ENCODE data around the gene FOXQ1.

Gene FOXQ1, protein sequence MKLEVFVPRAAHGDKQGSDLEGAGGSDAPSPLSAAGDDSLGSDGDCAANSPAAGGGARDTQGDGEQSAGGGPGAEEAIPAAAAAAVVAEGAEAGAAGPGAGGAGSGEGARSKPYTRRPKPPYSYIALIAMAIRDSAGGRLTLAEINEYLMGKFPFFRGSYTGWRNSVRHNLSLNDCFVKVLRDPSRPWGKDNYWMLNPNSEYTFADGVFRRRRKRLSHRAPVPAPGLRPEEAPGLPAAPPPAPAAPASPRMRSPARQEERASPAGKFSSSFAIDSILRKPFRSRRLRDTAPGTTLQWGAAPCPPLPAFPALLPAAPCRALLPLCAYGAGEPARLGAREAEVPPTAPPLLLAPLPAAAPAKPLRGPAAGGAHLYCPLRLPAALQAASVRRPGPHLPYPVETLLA

DNA sequence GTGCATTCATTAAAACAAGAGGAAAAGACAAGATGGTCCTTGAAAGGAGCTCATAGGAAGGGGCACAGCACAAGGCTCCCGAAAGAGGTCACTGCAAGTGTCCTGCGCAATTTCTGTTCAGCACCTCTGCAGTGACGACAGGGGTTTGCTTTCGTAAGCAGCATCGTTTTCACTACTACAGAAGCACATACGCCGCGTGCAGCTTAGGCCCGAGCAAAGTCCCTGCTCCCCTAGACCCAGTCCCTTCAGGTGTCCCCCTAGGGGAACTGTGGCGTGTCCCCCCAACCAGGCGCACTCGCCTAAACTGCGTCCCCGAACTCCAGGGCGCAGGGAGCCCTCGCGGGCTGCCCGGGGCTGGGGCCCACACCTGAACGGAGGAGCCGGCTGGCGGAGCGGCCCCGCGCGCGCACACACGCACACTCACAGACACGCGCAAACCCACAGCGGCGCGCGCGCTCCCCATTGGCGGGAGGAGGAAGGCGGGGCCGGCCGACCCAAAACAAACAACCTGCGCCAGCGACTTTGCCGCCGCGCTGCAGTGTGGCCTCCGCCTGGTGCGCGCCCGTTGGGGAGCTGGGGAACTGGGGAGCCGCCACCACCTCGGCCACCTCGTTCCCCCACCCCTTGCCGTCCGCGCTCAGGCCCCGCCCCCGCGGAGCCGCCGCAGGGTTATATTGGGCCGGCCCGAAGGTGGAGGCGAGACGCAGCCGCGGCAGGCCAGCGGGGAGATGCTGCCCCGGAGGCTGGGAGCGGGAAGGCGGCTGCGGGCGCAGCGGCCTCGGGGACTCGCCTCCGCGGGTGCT lies at the start of gene FOXQ1:
Gene FOXQ1 (plus strand): TSS at position 699 of the 803 bp plus-strand sequence. CDS start 607 bp downstream, outside the sequence.
- no peak for DNase-seq

DNA sequence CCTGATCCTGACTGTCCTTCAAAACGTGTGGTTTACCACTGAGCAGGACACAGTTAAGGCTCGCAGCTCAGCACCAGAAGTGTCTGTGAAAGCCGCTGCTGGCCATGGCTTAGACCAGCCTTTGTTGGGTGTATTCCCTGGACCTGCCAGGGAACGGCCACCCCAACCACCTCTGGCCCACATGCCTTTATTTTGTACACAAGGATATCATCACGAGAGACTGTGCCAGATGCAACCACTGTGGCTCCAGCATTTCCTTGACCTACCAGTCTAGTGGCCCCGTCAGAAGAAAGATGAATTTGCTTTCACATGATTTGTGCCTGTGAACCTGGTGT lies 49.2 kb upstream of the FOXQ1 start:
- DNase-seq, result no peak

DNA sequence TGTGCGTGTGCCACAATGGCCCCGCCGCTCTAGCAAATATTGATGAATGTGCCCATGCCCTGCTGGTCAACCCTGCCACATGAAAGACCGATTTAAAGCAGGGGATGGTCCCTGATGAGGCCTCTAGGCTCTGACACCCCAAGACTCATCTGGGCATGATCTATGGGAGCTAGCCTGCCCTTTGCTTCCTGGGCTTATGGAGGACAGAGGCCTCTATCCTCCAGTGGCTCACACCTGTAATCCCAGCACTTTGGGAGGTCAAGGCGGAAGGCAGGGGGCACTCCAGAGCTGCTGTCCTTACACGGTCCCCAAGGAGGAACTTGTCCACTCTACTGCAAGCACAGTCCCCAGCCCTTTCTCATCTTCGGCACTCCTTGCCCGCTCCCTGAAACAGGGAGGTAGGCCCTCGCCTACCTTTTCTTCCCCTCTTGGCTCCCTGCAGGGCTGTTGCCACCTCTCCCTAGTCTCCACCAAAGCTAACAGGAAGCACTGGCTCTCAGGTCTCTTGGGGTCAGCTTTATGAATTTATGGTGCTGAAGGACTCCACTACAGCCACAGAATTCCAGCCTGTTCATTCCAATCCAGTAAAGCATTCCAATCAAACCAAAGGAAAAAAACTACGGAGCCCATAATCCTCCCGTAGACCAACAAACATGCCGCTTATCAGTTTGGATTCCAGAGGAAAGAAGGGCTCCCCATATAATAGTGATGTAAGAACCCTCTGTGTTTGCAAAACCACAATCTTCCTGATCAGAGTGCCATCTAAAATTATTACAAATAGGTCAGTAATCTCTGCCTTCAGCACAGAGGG lies 48.7 kb upstream of the FOXQ1 start:
- DNase-seq, result no peak

DNA sequence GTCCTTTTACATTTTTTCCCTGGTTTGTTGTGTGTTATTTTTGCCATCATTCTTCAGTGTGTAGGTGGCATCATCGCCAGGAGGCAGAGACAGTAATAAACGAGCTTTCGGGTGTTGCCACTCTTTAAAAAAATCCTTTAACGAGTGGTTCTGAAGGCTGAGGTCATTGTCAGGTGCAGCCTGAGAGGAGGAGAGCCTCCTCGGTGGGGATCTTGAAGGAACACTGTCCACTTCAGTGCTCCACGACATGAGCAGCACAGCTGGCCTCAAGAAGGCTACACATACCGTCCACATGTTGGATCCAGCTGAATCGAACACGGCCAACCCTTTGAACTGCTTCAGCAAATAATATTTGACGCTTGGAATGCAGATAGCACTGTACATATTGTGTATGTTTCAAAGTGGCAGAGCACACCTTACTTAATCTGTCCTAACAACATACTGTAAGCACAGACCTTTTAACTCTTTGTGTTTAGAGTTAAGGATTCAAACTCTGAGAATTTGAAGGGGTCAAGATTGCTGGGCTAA lies 48.0 kb upstream of the FOXQ1 start:
- no peak for DNase-seq

DNA sequence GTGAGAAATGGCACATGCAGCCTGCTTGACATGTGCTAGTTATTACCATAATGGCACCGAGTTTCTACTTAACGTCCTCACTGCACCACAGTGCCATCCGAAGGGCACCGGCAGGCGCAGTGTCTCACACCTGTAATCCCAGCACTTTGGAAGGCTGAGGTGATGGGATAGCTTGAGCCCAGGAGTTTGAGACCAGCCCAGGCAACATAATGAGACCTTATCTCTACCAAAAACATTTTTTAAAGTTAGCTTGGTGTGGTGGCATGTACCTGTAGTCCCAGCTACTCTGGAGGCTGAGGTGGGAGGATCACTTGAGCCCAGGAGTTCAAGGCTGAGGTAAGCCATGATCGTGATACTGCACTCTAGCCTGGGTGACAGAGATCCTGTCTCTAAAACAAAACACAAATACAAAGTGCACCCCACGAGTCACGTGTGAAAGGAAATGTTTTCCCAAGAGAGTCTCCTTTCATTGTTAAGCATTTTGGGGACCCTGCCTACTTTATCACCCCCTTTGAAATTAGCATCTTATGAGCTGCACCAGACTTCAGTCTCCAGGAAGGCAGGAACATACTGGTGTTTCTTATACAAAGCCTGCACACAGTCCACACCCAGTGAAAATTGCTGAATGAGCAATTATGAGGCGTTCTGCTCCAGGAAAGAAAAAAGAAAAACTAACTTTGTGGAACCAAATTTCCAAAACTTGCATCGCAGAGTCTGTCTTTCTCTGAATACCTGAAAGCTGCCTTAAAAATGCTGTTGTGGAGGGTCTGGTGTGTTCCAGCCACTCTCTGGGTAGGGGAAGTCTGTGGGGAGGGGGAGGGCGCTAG lies 47.1 kb upstream of the FOXQ1 start:
- no peak for DNase-seq

DNA sequence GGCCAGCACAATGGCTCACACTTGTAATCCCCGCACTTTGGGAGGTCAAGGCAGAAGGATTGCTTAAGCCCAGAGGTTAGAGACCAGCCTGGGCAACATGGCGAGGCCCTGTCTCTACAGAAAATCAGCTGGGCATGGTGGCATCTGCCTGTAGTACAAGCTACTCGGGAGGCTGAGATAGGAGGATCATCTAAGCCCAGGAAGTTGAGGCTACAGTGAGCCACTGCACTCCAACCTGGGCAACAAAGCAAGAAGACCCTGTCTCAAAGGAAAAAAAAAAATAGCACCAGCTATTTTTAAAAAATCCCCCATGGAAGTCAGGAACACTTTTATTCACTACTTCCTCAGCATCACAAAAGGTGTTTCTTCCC lies 45.2 kb upstream of the FOXQ1 start:
- no peak for DNase-seq

DNA sequence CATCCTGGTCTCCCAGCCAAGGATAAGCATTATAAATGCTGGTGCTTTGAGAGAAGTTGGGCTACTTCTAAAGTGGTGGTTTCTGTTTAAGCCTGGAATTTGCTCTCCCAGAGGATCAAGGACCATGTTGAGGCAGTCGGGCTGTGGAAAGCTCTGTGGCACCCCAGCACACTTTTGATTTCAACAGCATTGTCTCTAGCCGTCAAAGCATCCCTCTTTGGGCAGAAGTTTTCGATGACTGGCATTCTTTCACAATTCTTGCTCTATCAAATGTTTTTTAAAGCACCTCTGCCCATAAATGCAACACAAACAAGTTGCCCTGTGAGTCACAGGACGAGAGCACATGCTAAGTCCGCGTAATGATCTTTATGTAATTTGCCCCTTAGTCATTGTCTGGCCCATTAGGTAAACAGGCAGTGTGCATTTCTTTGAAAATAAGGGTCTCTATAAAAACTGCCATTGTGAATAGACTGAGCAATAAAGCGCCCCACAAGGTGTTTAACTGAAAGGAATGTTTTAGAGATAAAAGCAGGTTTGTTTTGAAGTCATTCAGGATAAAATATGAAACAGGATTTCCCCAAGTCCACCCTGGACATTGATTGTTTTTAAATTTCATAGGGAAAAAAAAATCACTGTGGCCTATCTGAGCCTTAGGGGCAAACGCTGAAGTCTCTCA lies 44.7 kb upstream of the FOXQ1 start:
- DNase-seq, result no peak

DNA sequence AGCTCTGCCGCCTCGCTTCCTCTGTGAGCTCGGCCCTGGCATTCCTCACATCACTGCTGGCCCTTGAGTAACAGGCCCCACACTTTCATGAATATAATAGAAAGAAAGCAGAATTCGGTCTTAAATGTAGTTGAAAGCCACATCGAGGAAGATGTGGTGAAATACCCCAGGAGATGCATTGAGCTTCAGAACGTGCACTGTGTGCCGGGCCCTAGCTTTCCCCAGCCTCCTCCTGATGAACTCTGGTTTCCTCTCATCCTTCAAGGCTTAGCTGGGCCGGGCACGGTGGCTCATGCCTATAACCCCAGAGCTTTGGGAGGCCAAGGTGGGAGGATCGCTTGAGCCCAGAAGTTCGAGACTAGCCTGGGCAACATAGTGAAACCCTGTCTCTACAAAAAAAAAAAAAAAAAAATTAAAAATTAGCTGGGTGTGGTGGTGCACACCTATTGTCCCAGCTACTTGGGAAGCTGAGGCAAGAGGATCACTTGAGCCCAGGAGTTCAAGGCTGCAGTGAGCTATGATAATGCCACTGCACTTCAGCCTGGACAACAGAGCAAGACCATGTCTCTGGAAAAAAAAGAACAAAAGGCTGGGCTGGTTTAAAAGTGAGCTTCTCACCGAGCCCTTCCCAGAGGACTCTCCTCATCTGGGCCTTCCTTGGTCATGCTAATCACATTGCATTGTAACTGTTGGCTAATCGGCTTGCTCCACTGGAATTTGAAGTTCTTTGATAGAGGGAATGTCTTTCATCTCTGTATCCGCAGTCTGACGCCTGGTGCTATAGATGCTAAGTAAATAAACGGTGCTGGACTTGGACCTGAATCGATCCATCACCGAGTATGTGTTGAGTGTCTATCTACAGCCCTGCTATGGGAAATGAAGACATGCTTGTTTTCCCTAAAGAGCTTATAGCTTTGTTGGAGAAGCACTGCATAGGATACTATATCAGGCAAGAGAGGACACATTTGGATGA lies 43.8 kb upstream of the FOXQ1 start:
- DNase-seq, result no peak

DNA sequence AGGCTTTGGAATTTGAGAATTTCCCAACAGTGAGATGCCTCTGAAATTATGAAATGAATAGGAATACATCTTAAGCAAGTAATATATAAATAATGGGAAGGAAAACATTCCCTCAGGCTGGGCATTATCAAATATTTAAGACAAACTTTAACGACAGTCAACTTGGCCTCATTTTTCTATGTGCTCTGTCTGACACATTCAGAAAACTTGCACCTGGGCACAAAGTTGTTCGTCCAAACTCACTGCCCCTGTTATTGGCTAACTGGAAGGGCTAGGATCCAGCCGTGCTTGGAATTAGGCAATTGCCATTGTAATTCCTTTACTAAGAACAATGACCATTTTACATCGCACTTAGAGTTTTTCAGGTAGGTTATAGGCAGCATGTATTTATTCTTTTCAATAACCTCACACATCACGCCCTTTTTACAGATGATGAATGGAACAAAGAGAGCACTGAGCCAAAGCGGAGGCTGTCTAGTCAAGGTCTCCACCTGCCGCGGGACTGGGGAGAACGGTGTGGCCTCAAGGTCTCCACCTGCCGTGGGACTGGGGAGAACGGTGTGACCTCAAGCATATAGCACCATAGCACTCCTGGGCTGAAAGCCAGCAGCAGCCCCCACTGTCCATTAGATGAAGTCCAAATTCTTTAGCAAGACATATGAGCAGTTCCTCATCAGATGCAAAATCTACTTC lies 40.7 kb upstream of the FOXQ1 start:
- DNase-seq, result no peak

DNA sequence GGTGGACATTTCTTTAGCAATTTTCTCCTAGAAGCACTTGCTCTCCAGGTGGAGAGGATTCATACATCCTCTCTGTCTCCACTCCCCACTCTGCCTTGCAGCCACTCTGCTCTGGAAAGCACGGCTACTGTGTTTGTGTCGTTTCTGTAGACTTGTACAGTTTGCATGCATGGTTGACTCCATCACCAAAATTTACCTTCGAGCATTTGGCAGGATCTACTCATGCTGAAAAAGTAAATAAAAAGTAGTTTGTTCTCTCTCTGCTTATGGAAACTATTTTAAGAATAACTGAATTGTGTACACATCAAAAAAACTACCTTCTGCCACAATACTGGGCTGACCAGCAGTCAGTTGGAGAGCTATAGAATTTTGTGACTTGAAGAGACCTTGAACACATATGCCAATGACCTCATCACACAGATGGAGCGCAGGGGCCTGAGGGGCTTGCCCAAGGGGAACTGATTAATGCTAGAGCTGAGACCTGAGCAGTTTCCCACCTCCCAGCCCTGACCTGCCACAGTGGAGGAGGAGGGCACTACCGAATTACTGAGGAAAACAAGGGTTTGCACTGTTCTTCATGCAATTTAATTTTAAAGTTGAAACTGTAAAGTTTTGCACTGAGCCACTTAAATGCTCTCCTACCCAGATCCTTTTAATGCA lies 33.7 kb upstream of the FOXQ1 start:
- DNase-seq, result no peak

DNA sequence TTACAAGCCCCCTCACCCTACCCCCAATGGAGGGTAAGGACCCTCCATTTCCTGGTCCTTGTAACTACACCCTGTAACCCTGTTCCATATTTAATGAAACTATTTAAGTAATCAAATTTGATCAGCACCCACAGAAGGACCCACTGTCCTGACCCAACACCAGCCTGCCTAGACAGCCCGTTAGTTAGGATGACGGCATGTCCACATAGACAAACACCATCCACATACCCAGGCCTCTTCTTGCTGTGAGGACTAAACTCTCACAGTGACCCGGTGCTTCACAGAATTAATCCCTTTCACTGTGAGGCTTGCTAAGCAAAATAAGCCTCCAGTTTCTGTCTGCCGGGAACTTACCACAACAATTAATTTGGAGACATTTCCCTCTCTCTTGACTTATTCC lies 32.8 kb upstream of the FOXQ1 start:
- DNase-seq, result no peak

DNA sequence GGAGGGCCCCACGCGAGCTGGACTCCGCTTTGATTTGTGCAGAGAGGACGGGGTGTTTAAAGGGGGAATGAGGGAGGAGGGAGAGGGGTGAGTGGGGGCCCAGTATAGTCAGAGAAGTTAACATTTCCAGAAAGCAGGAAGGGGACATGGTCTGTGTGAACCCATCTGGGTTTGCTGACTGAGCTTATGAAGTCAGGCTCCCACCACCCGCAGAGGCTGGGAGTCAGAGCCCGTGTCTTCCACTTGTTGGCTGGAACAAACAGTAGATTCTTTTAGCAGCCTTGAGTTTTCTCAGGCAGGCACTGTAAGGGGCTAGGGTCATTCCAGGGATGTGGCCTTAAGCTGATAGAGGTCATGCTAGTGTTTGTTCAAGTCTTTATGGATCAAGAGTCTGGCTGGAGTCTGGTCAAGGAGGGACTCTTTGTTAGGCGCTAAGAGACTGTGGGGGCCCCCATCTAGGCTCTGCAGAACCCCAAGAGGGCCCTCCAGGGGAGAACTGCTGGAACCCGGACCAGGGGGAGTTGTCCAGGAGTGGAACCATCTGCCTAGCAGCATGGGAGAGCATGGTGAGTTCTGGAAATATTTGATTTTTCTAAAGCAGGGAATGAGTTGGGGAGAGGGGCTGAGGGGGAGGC lies 31.1 kb upstream of the FOXQ1 start:
- DNase-seq, result no peak

DNA sequence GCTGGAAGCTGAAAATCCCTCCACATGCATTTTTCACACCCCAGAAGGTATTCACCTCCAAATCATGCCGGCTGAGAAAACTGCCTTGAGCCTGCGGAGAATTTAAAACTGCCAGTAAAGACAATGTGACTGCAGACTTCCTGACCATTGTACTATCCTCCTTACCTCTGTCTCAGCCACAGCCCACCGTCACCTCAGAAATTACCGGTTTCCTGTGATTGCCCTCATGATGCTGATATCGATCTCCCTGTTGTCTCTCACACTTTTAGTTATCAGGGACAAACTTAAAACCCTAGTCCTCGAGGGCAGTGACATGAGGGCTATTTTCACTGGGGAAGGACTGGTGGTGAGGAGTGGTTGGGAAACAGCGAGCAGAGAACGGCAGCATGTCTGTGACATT lies 30.2 kb upstream of the FOXQ1 start:
- DNase-seq, result no peak

DNA sequence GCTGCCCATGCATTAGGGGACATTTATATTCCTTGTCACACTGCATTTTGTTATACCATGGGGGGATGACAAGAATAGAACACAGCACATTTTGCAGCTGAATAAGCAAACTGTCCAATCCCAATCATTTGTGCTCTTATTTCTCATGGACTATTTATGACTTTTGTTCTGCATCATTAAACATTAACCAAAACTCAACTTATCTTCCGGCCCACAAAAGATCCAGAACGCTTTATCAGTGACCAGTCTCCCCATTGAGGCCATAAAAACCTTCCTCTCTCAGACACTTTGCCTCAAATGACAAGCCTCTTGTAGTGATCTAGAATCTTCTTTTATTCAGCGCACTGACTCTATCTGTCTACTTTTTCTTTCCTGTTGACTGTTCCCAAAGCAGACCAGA lies 28.4 kb upstream of the FOXQ1 start:
- no peak for DNase-seq

DNA sequence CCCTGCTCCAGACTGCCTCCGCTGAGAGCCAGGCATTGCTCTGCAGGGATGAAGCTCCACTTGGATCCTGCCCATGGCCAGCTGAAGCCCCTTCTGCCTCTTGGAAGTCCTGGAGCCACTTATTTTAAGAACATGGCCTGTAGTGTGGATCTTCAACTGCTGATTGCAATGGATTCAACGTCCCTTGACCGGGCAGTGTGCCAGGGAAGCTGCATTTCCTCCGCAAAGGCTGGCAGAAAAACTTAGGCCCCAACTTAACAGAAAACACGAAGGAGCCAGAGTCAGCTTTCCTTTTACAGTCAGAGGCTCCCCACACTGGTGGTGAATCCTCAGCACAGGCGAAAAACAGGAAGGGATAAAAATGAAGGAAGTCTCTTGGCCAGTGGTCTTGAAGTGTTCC lies 26.3 kb upstream of the FOXQ1 start:
- no peak for DNase-seq

DNA sequence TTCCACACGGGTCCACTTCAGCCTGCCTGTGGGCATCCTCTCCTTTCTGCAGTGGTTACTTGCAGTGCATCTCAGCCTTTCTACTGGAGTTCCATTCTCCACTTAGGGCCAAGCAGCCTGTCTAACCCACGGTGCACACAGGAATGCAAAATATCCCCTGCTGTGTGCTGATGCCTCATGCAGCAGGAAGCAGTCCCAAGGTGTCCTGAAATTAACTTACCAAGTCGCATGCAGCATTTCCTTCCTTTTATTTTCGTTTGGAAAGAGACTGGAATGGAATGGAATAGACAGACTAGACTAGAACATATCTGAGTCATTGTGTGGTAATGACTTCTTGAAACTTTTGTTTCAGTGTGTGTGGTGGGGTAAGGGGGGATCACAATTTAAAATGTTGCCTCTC lies 25.9 kb upstream of the FOXQ1 start:
- DNase-seq, result no peak

DNA sequence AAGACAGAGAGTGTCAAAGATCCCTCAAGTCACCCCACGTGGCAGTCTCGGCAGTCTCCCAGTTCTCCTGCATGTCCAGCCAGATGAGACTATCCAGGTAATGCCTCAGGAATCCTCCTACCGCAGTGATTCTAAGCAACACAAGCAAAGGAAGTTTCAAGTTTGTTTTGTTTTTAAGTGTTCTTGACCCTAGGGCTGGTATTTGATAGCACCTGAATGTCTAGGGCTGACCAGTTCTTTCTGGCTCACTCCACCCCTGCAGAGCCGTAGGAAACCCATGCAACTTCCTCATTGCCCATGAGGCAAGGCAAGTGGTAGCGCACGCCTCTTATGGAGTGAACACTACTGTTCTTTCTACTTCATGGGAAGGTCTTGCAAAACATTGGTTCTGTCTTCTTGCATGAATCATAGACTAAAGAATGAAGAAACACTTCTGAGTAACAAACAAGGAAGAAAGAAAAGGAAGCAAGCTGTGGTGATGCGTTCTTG lies 24.8 kb upstream of the FOXQ1 start:
- no peak for DNase-seq

DNA sequence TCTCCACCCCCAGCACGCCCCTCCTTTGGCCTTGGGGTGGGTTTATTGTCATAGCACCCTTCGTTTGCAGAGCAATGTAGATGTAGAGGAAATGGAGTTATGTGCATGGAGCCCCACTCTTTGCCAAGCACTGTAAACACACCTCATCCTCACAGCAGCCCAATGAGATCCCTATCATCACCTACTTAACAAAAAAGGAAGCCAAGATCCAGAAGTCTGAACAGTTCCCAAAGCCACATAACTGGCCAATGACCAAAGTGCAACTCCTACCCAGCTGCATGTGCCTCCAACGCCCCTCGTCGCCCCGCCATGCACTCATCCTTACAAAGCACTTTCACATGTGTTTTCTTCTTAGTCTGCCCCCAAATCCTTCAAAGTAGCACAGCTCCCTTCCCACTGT lies 21.8 kb upstream of the FOXQ1 start:
- no peak for DNase-seq

DNA sequence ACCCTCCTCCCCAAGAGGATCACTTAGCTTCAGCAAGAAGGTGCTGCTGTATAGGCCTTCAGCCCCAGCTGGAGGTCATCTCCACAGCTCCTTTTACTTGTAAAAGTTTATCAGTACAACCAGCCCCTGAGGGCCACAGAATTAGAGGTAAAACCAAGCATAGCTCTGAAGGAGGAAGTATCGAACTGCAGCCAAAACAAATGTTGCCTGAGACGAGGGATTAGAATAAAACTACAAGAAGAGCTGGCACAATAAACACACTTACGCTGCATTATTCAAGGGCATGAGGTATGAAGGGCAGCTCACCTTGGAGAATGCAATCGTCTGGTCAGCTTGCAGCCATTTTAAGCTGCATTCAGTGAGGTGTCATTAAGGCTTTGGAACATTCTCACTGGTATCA lies 21.1 kb upstream of the FOXQ1 start:
- DNase-seq, result no peak

Measured in NCI-H187 treated with DMSO at 0.1 percent for 48 hours (cell line).